HG03045 (cell line): Measurements from ENCODE around the gene THEM4.
A peak's percentile ranks its signal among the peaks of the same experiment; 100 is the strongest.

Source experiments
- ATAC-seq: cut with Tn5 transposase; IDR thresholded peaks from one replicate; pipeline ENCODE4 v1.9.1; 2021; ENCODE audit warnings: mild to moderate bottlenecking, moderate library complexity; ENCODE audit not compliant: unreplicated experiment

Gene THEM4

GRCh38 chr1:151909167-151910149 lies at the start of gene THEM4:
THEM4 (minus strand) TSS chr1:151909511; CDS start chr1:151909458, 53 bp downstream.
- ATAC-seq: peak; percentile 98

GRCh38 chr1:151958959-151959358 lies 49.6 kb upstream of the THEM4 start:
- no peak for ATAC-seq

GRCh38 chr1:151956957-151957497 lies 47.7 kb upstream of the THEM4 start:
- no peak for ATAC-seq

- ATAC-seq: no peak
Observed at GRCh38 chr1:151953409-151954094, 44.2 kb upstream of the THEM4 start.

GRCh38 chr1:151952811-151953210 lies 43.5 kb upstream of the THEM4 start:
- no peak for ATAC-seq

- no peak for ATAC-seq
Observed at GRCh38 chr1:151949371-151950193, 40.3 kb upstream of the THEM4 start.

- no peak for ATAC-seq
Observed at GRCh38 chr1:151948506-151948905, 39.2 kb upstream of the THEM4 start.

GRCh38 chr1:151947140-151947539 lies 37.8 kb upstream of the THEM4 start:
- no peak for ATAC-seq

GRCh38 chr1:151945725-151946722 lies 36.7 kb upstream of the THEM4 start:
- no peak for ATAC-seq

- ATAC-seq: no peak
Observed at GRCh38 chr1:151944857-151945575, 35.7 kb upstream of the THEM4 start.

GRCh38 chr1:151944126-151944856 lies 35.0 kb upstream of the THEM4 start:
- no peak for ATAC-seq

- ATAC-seq: no peak
Observed at GRCh38 chr1:151943591-151943990, 34.3 kb upstream of the THEM4 start.

GRCh38 chr1:151942882-151943281 lies 33.6 kb upstream of the THEM4 start:
- no peak for ATAC-seq

GRCh38 chr1:151940541-151940940 lies 31.2 kb upstream of the THEM4 start:
- no peak for ATAC-seq

- no peak for ATAC-seq
Observed at GRCh38 chr1:151939779-151940178, 30.5 kb upstream of the THEM4 start.

- no peak for ATAC-seq
Observed at GRCh38 chr1:151939141-151939540, 29.8 kb upstream of the THEM4 start.

GRCh38 chr1:151936653-151937052 lies 27.3 kb upstream of the THEM4 start:
- no peak for ATAC-seq

- ATAC-seq: no peak
Observed at GRCh38 chr1:151935894-151936602, 26.7 kb upstream of the THEM4 start.
